Vagina (tissue), 2 donors: ENCODE results near the gene TMTC2. TPM values are rescaled to one million over a fixed set of nuclear protein-coding genes. Genes with fewer than 3 reads are reported as not detected.

Source experiments
- DNase-seq, 2 donors: peaks; one replicate each; pipeline ENCODE4 v3.0.0-alpha.2; 2017; ENCODE audit errors: extremely low spot score in 2 of 2
- H3K27ac ChIP-seq: fragments of 200-600 bp; sonication (generic); one replicate; pipeline ENCODE4 v1.5.1; 2019
- H3K27me3 ChIP-seq: fragments of 200-600 bp; sonication (generic); one replicate; pipeline ENCODE4 v1.5.1; 2019
- H3K36me3 ChIP-seq, 2 donors: fragments of 200-600 bp; sonication (generic); one replicate each; pipeline ENCODE4 v1.5.1; 2017 to 2019
- H3K4me1 ChIP-seq: fragments of 200-600 bp; sonication (generic); one replicate; pipeline ENCODE4 v1.5.1; 2019
- H3K4me3 ChIP-seq, 2 donors: fragments of 200-600 bp; sonication (generic); 1 replicate in 1 of 2; 2 replicates in 1 of 2; pipeline ENCODE4 v1.5.1; 2016 to 2019
- H3K9me3 ChIP-seq: fragments of 200-600 bp; sonication (generic); one replicate; pipeline ENCODE4 v1.5.1; 2019
- CTCF ChIP-seq, 3 experiments: fragments of 450-650 bp in 2 of 3; fragments of 200-600 bp in 1 of 3; sonication (generic) in 1 of 3; IDR thresholded peaks; one replicate each; pipeline ENCODE4 v1.5.1; 2017 to 2019; ENCODE audit warnings: antibody characterized with exemption in 3 of 3, mild to moderate bottlenecking in 2 of 3, moderate library complexity in 2 of 3
- POLR2A ChIP-seq, 2 donors: fragments of 450-650 bp; IDR thresholded peaks; one replicate each; pipeline ENCODE4 v1.6.1; 2017; ENCODE audit warnings: antibody characterized with exemption in 2 of 2, mild to moderate bottlenecking in 2 of 2, moderate library complexity in 2 of 2
- POLR2AphosphoS5 ChIP-seq, 2 donors: sonication (generic); formaldehyde crosslinking; IDR thresholded peaks; one replicate each; pipeline ENCODE4 v1.9.0; 2017; ENCODE audit warnings: antibody characterized with exemption in 2 of 2, mild to moderate bottlenecking in 2 of 2, low read depth in 1 of 2; ENCODE audit not compliant: insufficient read depth in 1 of 2
- intact Hi-C: fragments of 100-400 bp; cut with DNase I; formaldehyde crosslinking; loops from one replicate; pipeline ENCODE4 v1.15.1; 2023
- total RNA-seq: library from RNA; depleted of rRNA; stranded (reverse); fragments of >200 nt; gene quantifications from one replicate; pipeline ENCODE4 v1.2.3, GENCODE V29; 2016

Gene TMTC2
- total RNA-seq, 1 donor from 2014 or later: 15.5 TPM

GRCh38 chr12:82963956-82964355 lies 277.2 kb downstream of the TMTC2 start:
- intact Hi-C loops: no loop called here
- no peak for DNase-seq
- Histone ChIP-seq H3K4me3 (no peak overlapping the region), H3K4me1 (no peaks in the 10 kb centered on the region), H3K27ac (no peak overlapping the region), H3K27me3 (no peaks in the 10 kb centered on the region), H3K36me3 (no peaks in the 10 kb centered on the region), H3K9me3 (no peaks in the 10 kb centered on the region)
- TF ChIP-seq CTCF (IDR thresholded peaks at IDR 0.05) (no peak), POLR2A (IDR thresholded peaks at IDR 0.05) (no peak), POLR2AphosphoS5 (IDR thresholded peaks at IDR 0.05; ENCODE audit: insufficient read depth in 1 of 2, low read depth in 1 of 2) (no peak)

DNA sequence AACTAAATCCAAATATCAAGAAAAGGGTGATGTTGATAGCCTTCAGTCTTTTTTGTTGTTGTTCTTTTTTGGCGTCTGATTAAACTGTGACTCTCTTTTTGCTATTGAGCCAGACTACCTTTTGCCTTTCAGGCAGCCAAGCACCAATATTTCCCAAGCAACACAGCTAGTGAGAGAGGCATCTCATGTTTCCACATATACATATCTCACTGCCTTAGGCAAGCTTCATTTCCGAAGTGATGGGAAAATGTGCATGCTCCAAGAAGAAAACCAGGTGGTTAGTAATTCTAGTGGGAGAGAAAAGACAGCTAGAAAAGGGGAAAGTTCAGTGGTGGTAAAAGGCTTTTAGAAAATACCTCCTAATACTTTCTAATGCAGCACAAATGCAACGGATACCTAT lies 277.7 kb downstream of the TMTC2 start:
- Histone ChIP-seq H3K4me3 (no peak overlapping the region), H3K9me3 (no peaks in the 10 kb centered on the region), H3K36me3 (no peaks in the 10 kb centered on the region), H3K27me3 (no peaks in the 10 kb centered on the region), H3K27ac (no peak overlapping the region), H3K4me1 (no peaks in the 10 kb centered on the region)
- no peak for DNase-seq
- TF ChIP-seq CTCF (IDR thresholded peaks at IDR 0.05) (no peak), POLR2AphosphoS5 (IDR thresholded peaks at IDR 0.05; ENCODE audit: insufficient read depth in 1 of 2, low read depth in 1 of 2) (no peak), POLR2A (IDR thresholded peaks at IDR 0.05) (no peak)
- intact Hi-C loops: no loop called here

- Histone ChIP-seq H3K36me3 (no peaks in the 10 kb centered on the region), H3K27ac (no peak overlapping the region), H3K4me1 (no peaks in the 10 kb centered on the region), H3K4me3 (no peak overlapping the region), H3K9me3 (no peaks in the 10 kb centered on the region), H3K27me3 (no peaks in the 10 kb centered on the region)
- TF ChIP-seq POLR2AphosphoS5 (IDR thresholded peaks at IDR 0.05; ENCODE audit: insufficient read depth in 1 of 2, low read depth in 1 of 2) (no peak), POLR2A (IDR thresholded peaks at IDR 0.05) (no peak), CTCF (IDR thresholded peaks at IDR 0.05) (no peak)
- intact Hi-C loops: no loop called here
- no peak for DNase-seq
Observed at GRCh38 chr12:82966001-82966559, 279.4 kb downstream of the TMTC2 start.

DNA sequence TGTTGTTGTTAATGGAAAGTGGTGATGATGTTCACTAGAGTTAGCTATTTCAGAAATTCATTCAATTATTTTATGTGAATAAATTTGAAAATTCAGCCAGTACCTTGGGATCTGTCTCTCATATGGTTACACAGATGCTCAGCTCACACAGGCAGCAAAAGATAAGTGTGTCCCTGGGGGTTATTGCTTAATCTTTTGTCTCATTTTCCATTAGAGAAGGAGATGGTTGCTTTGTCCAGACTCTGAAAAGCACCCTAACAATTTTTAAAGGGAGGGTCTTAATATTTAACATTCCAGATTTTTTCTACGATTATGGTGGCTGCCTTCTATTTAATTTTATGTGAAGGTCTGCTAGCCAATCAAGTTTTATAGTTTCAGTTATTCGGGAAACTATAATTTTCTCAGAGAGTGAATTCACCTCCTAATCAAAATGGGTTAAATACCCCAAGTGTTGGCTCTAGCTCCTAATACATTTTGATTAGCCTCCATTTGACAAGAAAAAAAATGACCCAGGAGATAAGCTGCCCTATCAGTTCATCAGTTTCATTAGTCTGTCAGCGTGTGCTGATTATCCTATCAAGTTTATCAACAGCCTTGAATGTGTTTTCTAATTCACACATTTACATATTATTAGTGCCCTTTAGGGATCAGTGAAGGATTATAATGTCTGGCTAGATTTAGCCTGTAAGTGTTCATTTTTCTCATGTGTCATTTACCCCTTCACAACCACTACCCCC lies 282.1 kb downstream of the TMTC2 start:
- intact Hi-C loops: no loop called here
- no peaks in the 10 kb centered on the region for H3K4me1 ChIP-seq
- TF ChIP-seq POLR2AphosphoS5 (IDR thresholded peaks at IDR 0.05; ENCODE audit: insufficient read depth in 1 of 2, low read depth in 1 of 2) (no peak), CTCF (IDR thresholded peaks at IDR 0.05) (no peak), POLR2A (IDR thresholded peaks at IDR 0.05) (no peak)
- H3K4me3 ChIP-seq: no peak overlapping the region
- DNase-seq: no peak
- H3K27me3 ChIP-seq: no peaks in the 10 kb centered on the region
- no peaks in the 10 kb centered on the region for H3K9me3 ChIP-seq
- no peaks in the 10 kb centered on the region for H3K36me3 ChIP-seq
- no peak overlapping the region for H3K27ac ChIP-seq

GRCh38 chr12:82970614-82971013 lies 283.9 kb downstream of the TMTC2 start:
- DNase-seq: no peak
- TF ChIP-seq POLR2A (IDR thresholded peaks at IDR 0.05) (no peak), POLR2AphosphoS5 (IDR thresholded peaks at IDR 0.05; ENCODE audit: insufficient read depth in 1 of 2, low read depth in 1 of 2) (no peak), CTCF (IDR thresholded peaks at IDR 0.05) (no peak)
- Histone ChIP-seq H3K9me3 (no peaks in the 10 kb centered on the region), H3K27ac (no peak overlapping the region), H3K27me3 (no peaks in the 10 kb centered on the region), H3K4me3 (no peak overlapping the region), H3K4me1 (no peaks in the 10 kb centered on the region), H3K36me3 (no peaks in the 10 kb centered on the region)
- intact Hi-C loops: no loop called here
